Liver (tissue), 9 donors: ENCODE results near the gene NBAS. TPM values are rescaled to one million over a fixed set of nuclear protein-coding genes. Genes with fewer than 3 reads are reported as not detected.

Source experiments
- DNase-seq: peaks from one replicate; pipeline ENCODE4 v3.0.0-alpha.2; 2017; ENCODE audit warnings: low spot score
- H3K27ac ChIP-seq, 2 donors: one replicate each; pipeline ENCODE4 v1.7.0; 2013; ENCODE audit warnings: inconsistent platforms in 2 of 2, low read length in 2 of 2, control low read depth in 1 of 2, low read depth in 1 of 2, mild to moderate bottlenecking in 1 of 2
- H3K27me3 ChIP-seq, 4 donors: one replicate each; pipeline versions ENCODE4 v1.6.1 to v1.7.0; 2013; ENCODE audit warnings: low read length in 3 of 4, inconsistent platforms in 1 of 4, mild to moderate bottlenecking in 1 of 4, moderate library complexity in 1 of 4; ENCODE audit not compliant: control insufficient read depth in 4 of 4, insufficient read depth in 4 of 4
- H3K36me3 ChIP-seq, 4 donors: one replicate each; pipeline versions ENCODE4 v1.6.1 to v1.7.0; 2013; ENCODE audit warnings: low read length in 3 of 4, mild to moderate bottlenecking in 3 of 4, low read depth in 1 of 4, moderate library complexity in 1 of 4; ENCODE audit not compliant: control insufficient read depth in 4 of 4, insufficient read depth in 3 of 4
- H3K4me1 ChIP-seq, 4 donors: one replicate each; pipeline versions ENCODE4 v1.6.1 to v1.7.0; 2013; ENCODE audit warnings: low read length in 3 of 4, mild to moderate bottlenecking in 3 of 4, moderate library complexity in 1 of 4; ENCODE audit not compliant: control insufficient read depth in 4 of 4, insufficient read depth in 4 of 4
- H3K4me3 ChIP-seq, 3 donors: one replicate each; pipeline versions ENCODE4 v1.6.1 to v1.7.0; 2013; ENCODE audit warnings: low read length in 3 of 3, control low read depth in 1 of 3, low read depth in 1 of 3, mild to moderate bottlenecking in 1 of 3
- H3K9ac ChIP-seq, 2 donors: one replicate each; pipeline ENCODE4 v1.7.0; 2013; ENCODE audit warnings: low read length in 2 of 2, mild to moderate bottlenecking in 2 of 2, moderate library complexity in 2 of 2, control low read depth in 1 of 2, low read depth in 1 of 2
- H3K9me3 ChIP-seq, 4 donors: one replicate each; pipeline versions ENCODE4 v1.6.1 to v1.7.0; 2013; ENCODE audit warnings: low read length in 3 of 4; ENCODE audit not compliant: control insufficient read depth in 4 of 4
- ATF3 ChIP-seq: IDR thresholded peaks from 2 replicates; pipeline ENCODE4 v1.6.1; 2016; ENCODE audit warnings: antibody characterized with exemption
- CTCF ChIP-seq: fragments of 150-350 bp; IDR thresholded peaks from 2 replicates; pipeline ENCODE4 v1.5.1; 2017; ENCODE audit warnings: improper control_type of control experiment, low read depth, low read length; ENCODE audit not compliant: missing input control
- FOXA1 ChIP-seq: IDR thresholded peaks from 2 replicates; pipeline ENCODE4 v1.6.1; 2016; ENCODE audit warnings: antibody characterized with exemption
- FOXA2 ChIP-seq: IDR thresholded peaks from 2 replicates; pipeline ENCODE4 v1.6.1; 2016; ENCODE audit warnings: antibody characterized with exemption
- HNF4A ChIP-seq, 2 donors: conservative IDR thresholded peaks; 2 replicates each; pipeline ENCODE4 v1.6.1; 2016; ENCODE audit warnings: antibody characterized with exemption in 2 of 2, mild to moderate bottlenecking in 2 of 2
- HNF4G ChIP-seq: IDR thresholded peaks from 2 replicates; pipeline ENCODE4 v1.6.1; 2016; ENCODE audit warnings: antibody characterized with exemption
- MAX ChIP-seq: IDR thresholded peaks from 2 replicates; pipeline ENCODE4 v1.6.1; 2016; ENCODE audit warnings: antibody characterized with exemption
- NR2F2 ChIP-seq: IDR thresholded peaks from 2 replicates; pipeline ENCODE4 v1.6.1; 2016; ENCODE audit warnings: antibody characterized with exemption
- RAD21 ChIP-seq, 2 donors: IDR thresholded peaks; 2 replicates each; pipeline ENCODE4 v1.6.1; 2016; ENCODE audit warnings: antibody characterized with exemption in 2 of 2, mild to moderate bottlenecking in 2 of 2
- REST ChIP-seq: IDR thresholded peaks from 2 replicates; pipeline ENCODE4 v1.6.1; 2016; ENCODE audit warnings: antibody characterized with exemption, mild to moderate bottlenecking
- SP1 ChIP-seq: IDR thresholded peaks from 2 replicates; pipeline ENCODE4 v1.6.1; 2018; ENCODE audit warnings: antibody characterized with exemption, mild to moderate bottlenecking
- TAF1 ChIP-seq: conservative IDR thresholded peaks from 2 replicates; pipeline ENCODE4 v1.6.1; 2016; ENCODE audit warnings: antibody characterized with exemption, mild to moderate bottlenecking
- YY1 ChIP-seq: IDR thresholded peaks from 2 replicates; pipeline ENCODE4 v1.6.1; 2016; ENCODE audit warnings: antibody characterized with exemption, mild to moderate bottlenecking
- WGBS: extraction: QIAGEN DNeasy Blood & Tissue Kit; methylation state at CpG from one replicate; pipeline ENCODE4 v1.1.7; 2013; 5-methylcytosine and 5-hydroxymethylcytosine counted together
- polyA plus RNA-seq, 2 donors: library from polyadenylated mRNA; stranded (reverse) in 1 of 2; unstranded in 1 of 2; fragments of 200-250 nt in 1 of 2; fragments of >200 nt in 1 of 2; fragmentation: Nextera tagmentation in 1 of 2; extraction: Ambion mirVana in 1 of 2; gene quantifications; one replicate each; pipeline versions ENCODE4 v1.2.1 to v1.2.3, GENCODE V29; 2013 to 2015
- total RNA-seq, 2 donors: library from RNA; depleted of rRNA; stranded (reverse); fragments of >200 nt; gene quantifications; one replicate each; pipeline ENCODE4 v1.2.3, GENCODE V29; 2014
- TF ChIP-seq, protein P1 (sequence below): IDR thresholded peaks from 2 replicates; pipeline ENCODE4 v1.6.1; 2016; ENCODE audit warnings: antibody characterized with exemption
- donor health status: healthy.
- donor health status: healthy.
- donor health status: healthy.
- donor health status: healthy.
- donor health status: healthy.

NBAS gene
- total and polyA plus RNA-seq, 4 donors, result 10.5 to 40.0 (median 18.9) TPM

- no peak for TF ChIP-seq CTCF
These were observed 261.1 kb downstream of the NBAS start (continued) for GRCh38 chr2:15299904-15300520.

DNA sequence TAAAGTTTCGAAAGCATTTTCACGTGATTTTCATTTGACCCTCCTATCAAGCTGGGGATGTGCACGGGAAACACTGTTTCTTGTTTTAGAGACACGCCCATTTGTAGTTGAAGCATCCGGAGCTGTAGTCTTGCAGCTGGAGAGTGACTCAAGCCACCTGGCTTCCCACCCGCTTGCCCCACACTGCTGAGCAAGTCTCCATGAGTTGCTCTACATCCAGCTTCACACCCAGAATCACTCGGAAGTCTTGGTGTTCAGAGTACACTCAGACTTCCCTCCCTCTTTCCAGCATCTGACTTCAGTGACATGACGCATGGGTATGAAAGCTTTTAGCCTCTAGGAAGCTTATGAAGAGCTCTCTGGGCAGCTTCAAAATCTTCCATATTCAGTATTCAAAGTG, 262.4 kb downstream of the NBAS start:
- 92% methylated on average over 8 of the region's 8 CpGs for WGBS
- Histone ChIP-seq H3K27me3 (no peaks in the 10 kb centered on the region), H3K9ac (no peak overlapping the region), H3K9me3 (no peaks in the 10 kb centered on the region), H3K4me3 (no peak overlapping the region), H3K27ac (no peak overlapping the region), H3K36me3 (peaks cover 0 to 15% (median 6%) of the 10 kb centered on the region in 4 donors), H3K4me1 (no peaks in the 10 kb centered on the region)
- TF ChIP-seq MAX (no peak), YY1 (no peak), FOXA1 (no peak), HNF4G (no peak), HNF4A (conservative IDR thresholded peaks at IDR 0.05) (no peak), SP1 (no peak), NR2F2 (no peak), FOXA2 (no peak), ATF3 (no peak), CTCF (no peak), TAF1 (no peak)
- DNase-seq, result no peak

DNA sequence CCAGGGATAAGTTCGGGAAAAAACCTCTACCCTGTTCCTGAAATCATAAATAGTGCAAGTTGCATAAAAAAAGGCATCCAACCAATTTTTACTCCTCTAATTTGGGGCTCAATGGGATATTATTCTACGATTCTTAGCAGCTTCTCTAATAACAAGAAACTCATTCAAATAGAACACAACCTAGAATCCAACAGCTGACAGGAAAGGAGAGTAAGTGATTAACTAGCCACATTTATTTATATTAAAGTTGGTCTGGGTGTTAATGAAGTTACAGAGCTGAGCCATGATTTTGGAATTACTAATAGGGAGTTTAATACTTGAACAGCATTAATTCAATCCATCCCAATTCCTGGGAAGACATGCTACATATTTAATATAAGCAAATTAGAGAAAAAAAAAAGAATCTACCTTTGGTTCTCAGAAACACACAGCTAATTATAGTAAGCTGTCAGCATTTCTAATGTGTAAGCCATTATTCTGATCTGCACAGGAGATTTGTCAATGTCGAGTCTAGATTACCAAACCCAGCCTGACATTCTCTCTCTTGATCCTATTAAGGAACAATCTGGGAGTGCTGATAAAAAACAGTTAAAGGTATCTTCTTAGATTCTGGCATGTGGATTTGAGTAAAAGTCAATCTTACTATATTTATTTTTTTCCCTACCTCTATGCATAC, 267.7 kb downstream of the NBAS start:
- Histone ChIP-seq H3K4me1 (no peaks in the 10 kb centered on the region), H3K4me3 (no peak overlapping the region), H3K9me3 (no peaks in the 10 kb centered on the region), H3K27me3 (no peaks in the 10 kb centered on the region), H3K36me3 (peaks cover 0 to 9% (median 5%) of the 10 kb centered on the region in 4 donors), H3K27ac (no peak overlapping the region), H3K9ac (no peak overlapping the region)
- DNase-seq, result no peak
- no peak for TF ChIP-seq RAD21 (IDR thresholded peaks at IDR 0.05)
- no peak for TF ChIP-seq SP1
- no peak for TF ChIP-seq FOXA2
- TF ChIP-seq, protein P1, sequence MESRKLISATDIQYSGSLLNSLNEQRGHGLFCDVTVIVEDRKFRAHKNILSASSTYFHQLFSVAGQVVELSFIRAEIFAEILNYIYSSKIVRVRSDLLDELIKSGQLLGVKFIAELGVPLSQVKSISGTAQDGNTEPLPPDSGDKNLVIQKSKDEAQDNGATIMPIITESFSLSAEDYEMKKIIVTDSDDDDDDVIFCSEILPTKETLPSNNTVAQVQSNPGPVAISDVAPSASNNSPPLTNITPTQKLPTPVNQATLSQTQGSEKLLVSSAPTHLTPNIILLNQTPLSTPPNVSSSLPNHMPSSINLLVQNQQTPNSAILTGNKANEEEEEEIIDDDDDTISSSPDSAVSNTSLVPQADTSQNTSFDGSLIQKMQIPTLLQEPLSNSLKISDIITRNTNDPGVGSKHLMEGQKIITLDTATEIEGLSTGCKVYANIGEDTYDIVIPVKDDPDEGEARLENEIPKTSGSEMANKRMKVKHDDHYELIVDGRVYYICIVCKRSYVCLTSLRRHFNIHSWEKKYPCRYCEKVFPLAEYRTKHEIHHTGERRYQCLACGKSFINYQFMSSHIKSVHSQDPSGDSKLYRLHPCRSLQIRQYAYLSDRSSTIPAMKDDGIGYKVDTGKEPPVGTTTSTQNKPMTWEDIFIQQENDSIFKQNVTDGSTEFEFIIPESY, result no peak
- no peak for TF ChIP-seq REST
- WGBS, result 95% methylated on average over 3 of the region's 3 CpGs
